Measurements from ENCODE around the gene CTNND2.

The CTNND2 gene

DNA sequence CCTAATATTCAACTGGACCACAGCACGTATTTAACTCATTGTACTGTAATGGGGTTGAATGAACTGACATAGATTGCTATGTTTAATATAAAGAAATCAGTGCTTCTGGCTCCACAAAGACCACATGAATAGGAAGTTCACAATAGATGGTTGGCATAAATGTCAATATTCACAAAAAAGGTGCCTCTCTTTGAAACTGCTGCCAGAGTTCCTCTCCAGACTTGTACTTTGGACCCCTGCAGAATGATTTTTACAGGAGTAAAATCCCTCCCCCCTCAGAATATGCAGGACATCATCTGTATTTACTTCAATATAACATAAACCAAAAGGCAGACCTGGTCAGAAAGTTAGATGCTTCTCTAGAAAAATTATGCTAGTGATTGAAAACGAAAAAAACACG, 634.7 kb downstream of the CTNND2 start:
- no peak for DNase-seq (ENCODE audit: low spot score)
- POLR2A ChIA-PET (ENCODE audit: low non-redundant PET) = no interaction called here
- H3K27ac ChIP-seq = no peak overlapping the region
- CTCF ChIA-PET = no interaction called here
- TF ChIP-seq, protein P1, sequence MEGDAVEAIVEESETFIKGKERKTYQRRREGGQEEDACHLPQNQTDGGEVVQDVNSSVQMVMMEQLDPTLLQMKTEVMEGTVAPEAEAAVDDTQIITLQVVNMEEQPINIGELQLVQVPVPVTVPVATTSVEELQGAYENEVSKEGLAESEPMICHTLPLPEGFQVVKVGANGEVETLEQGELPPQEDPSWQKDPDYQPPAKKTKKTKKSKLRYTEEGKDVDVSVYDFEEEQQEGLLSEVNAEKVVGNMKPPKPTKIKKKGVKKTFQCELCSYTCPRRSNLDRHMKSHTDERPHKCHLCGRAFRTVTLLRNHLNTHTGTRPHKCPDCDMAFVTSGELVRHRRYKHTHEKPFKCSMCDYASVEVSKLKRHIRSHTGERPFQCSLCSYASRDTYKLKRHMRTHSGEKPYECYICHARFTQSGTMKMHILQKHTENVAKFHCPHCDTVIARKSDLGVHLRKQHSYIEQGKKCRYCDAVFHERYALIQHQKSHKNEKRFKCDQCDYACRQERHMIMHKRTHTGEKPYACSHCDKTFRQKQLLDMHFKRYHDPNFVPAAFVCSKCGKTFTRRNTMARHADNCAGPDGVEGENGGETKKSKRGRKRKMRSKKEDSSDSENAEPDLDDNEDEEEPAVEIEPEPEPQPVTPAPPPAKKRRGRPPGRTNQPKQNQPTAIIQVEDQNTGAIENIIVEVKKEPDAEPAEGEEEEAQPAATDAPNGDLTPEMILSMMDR (conservative IDR thresholded peaks at IDR 0.05; ENCODE audit: low read depth) = no peak

DNA sequence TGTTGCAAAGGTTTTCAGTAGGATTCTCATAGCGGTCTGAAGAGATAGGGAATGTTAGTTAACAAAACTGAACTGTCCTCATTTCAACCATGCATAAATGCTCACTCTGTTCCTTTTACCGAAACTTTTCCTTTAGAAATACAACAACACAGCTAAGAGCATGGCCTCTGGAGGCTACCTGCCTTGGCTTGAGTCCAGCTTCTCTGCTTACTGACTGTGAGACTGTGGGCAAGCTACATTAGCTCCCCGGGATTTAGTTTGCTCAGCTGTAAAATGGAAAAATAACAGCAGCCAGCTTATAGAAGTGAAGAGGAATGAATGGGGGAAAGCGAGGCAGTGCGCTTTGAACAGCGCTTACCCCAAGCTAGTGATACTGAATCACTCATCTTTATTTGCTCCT, 635.4 kb downstream of the CTNND2 start:
- ChIA-PET POLR2A (ENCODE audit: low non-redundant PET) (no interaction called here), CTCF (interaction anchor here (1.0 kb wide), 1 partner anchor 567 kb away, joined by 3 read pairs; no protein-coding TSS in a partner anchor)
- no peak for DNase-seq (ENCODE audit: low spot score)
- H3K27ac ChIP-seq = no peak overlapping the region
- TF ChIP-seq, protein P1 (conservative IDR thresholded peaks at IDR 0.05; ENCODE audit: low read depth) = no peak

DNA sequence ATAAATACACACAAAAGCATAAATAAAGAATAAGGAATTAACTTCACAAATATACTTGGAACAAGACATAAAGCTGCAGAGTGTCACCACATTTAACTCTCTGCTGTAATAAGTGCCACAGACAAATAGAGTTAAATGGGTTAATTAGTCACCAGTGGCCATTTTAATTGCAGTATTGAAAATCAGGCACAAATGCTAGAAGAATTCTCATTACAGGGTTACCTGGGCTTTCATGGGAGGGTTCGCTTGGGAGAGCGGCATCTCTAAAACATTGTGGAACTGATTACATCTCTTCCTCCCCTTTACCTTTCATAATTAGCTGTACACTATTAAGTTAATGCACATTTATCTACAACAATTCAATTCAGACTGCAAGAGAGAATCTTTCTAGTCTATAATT, 637.9 kb downstream of the CTNND2 start:
- TF ChIP-seq, protein P1 (conservative IDR thresholded peaks at IDR 0.05; ENCODE audit: low read depth) = no peak
- no peak for DNase-seq (ENCODE audit: low spot score)
- no peak overlapping the region for H3K27ac ChIP-seq
- ChIA-PET POLR2A (ENCODE audit: low non-redundant PET) (no interaction called here), CTCF (interaction anchor here (0.8 kb wide), 1 partner anchor 207 kb away, joined by 3 read pairs; no protein-coding TSS in a partner anchor)

DNA sequence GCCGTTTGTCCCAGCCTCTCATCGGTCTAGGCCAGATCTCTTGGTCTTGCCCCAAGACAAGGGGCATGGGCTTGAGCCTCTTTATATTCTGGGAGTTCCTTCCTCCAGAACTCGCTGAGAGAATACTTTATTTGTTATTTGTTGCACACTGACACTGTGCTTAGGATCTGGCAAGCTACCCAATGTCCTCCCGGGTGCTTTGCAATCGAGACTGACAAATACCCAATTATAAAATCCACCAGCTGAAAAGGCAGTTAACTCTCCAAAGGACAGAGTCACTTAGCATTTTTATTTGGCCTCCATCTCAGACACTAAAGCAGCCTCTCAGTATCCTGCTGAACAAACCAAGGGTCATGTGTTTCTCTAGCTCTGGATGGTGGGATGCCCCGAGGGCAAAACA, 643.0 kb downstream of the CTNND2 start:
- H3K27ac ChIP-seq = no peak overlapping the region
- ChIA-PET POLR2A (ENCODE audit: low non-redundant PET) (no interaction called here), CTCF (interaction anchor here (0.8 kb wide), 1 partner anchor 167 kb away, joined by 3 read pairs; no protein-coding TSS in a partner anchor)
- TF ChIP-seq, protein P1 (conservative IDR thresholded peaks at IDR 0.05; ENCODE audit: low read depth) = no peak
- no peak for DNase-seq (ENCODE audit: low spot score)

DNA sequence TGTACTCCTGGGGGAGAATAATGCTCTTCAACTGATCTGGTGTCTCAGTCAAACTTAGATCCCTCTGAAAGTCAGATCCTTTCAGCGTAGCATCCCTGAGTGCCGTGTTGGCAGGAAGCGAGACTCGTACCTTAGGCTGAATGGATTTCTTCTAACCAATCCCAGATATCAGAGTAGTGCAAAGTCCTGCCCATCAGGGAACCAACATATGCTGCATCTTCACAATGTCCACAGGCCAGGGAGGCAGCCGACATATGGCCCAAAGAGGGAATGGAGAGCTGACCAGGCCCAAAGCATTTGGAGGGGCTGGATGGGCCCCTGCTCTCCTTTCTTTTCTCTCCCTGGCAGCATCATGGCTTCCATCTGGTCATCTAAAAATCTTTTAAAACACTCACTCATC, 646.2 kb downstream of the CTNND2 start:
- ChIA-PET CTCF (no interaction called here), POLR2A (ENCODE audit: low non-redundant PET) (no interaction called here)
- DNase-seq (ENCODE audit: low spot score) = no peak
- TF ChIP-seq, protein P1 (conservative IDR thresholded peaks at IDR 0.05; ENCODE audit: low read depth) = no peak
- H3K27ac ChIP-seq = no peak overlapping the region

DNA sequence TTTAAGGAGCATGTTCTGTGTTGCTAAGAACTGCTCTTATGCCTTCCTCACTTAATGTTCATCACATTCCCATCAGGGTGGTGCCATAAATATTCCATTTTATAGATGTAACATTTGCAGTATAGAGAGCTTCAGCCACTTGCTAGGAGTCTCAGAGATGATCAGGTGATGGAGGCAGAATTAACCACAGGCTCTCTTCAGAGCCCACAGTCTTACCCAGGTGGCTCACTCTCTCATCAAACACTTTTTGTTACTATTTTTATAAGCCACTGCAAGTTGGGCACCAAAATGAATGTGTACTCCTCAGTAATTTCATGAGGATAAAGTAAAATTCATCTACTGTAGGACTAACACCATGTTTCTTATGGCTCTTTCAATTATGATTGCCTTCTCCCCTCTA, 651.7 kb downstream of the CTNND2 start:
- CTCF ChIA-PET = no interaction called here

More for the DNA sequence above, 651.7 kb downstream of the CTNND2 start:
- POLR2A ChIA-PET (ENCODE audit: low non-redundant PET) = no interaction called here
- no peak overlapping the region for H3K27ac ChIP-seq
- TF ChIP-seq, protein P1 (conservative IDR thresholded peaks at IDR 0.05; ENCODE audit: low read depth) = no peak
- DNase-seq (ENCODE audit: low spot score) = no peak

Data from RWPE1 (cell line).